HCT116 (cell line): ENCODE results near the gene SCML2. TPM values are rescaled to one million over a fixed set of nuclear protein-coding genes. Genes with fewer than 3 reads are reported as not detected.

Source experiments
- ATAC-seq: fragments of 200-7000 bp; cut with Tn5 transposase; 2 replicates; pipeline ENCODE4 v1.9.1; 2020; ENCODE audit warnings: mild to moderate bottlenecking, moderate library complexity
- BruUV-seq: library from RNA; stranded (reverse); fragments of 400-500 nt; replicated peaks from 2 replicates; lab custom pipeline; 2021; lab: Mats Ljungman, UMichigan
- CTCF ChIA-PET: fragments of 300-600 bp; sonication (Branson Sonifier 250); formaldehyde crosslinking; loops from one replicate; lab custom pipeline; 2021; ENCODE audit warnings: antibody characterized with exemption; lab: Charles Lee
- POLR2A ChIA-PET: fragments of 300-600, 350-600 bp; sonication (Branson Sonifier 250); formaldehyde crosslinking; loops from one replicate; lab custom pipeline; 2021; ENCODE audit warnings: antibody characterized with exemption; lab: Charles Lee
- RAD21 ChIA-PET, 2 experiments: fragments of 300-600 bp; sonication (Branson Sonifier 250); formaldehyde crosslinking; loops; one replicate each; lab custom pipeline; 2023; ENCODE audit warnings: low total read pairs in 2 of 2; ENCODE audit not compliant: uncharacterized antibody in 2 of 2, unreplicated experiment in 2 of 2, low non-redundant PET in 1 of 2; lab: Charles Lee
- DNase-seq: peaks from one replicate; pipeline ENCODE4 v3.0.0-alpha.2; 2010; ENCODE audit warnings: low read depth, low spot score
- H2AFZ ChIP-seq: fragments of 200-600 bp; shearing (Covaris generic), sonication (generic); 2 replicates; pipeline ENCODE4 v1.6.1; 2017; ENCODE audit warnings: low read depth, mixed run types, mixed read lengths, antibody characterized with exemption, low read length; ENCODE audit not compliant: poor library complexity, severe bottlenecking
- H3K27ac ChIP-seq: 2 replicates; pipeline ENCODE4 v1.5.1; 2012; ENCODE audit warnings: low read depth, low read length
- H3K27me3 ChIP-seq: fragments of 200-600 bp; sonication (generic); 2 replicates; pipeline ENCODE4 v1.6.1; 2016; ENCODE audit warnings: mixed run types, low read length, mixed read lengths; ENCODE audit not compliant: insufficient read depth
- H3K36me3 ChIP-seq, 2 experiments: fragments of 200-500 bp in 1 of 2; fragments of 200-600 bp in 1 of 2; sonication (Bioruptor generic) in 1 of 2; sonication (generic) in 1 of 2; 2 replicates each; pipeline versions ENCODE4 v1.5.1 to v1.6.1; 2014 to 2016; ENCODE audit warnings: low read length in 2 of 2, inconsistent platforms in 1 of 2, mixed read lengths in 1 of 2, mixed run types in 1 of 2; ENCODE audit not compliant: insufficient read depth in 2 of 2, control insufficient read depth in 1 of 2
- H3K4me1 ChIP-seq, 2 experiments: fragments of 200-600 bp in 1 of 2; sonication (generic) in 1 of 2; 2 replicates each; pipeline versions ENCODE4 v1.5.1 to v1.6.1; 2012 to 2017; ENCODE audit warnings: low read length in 2 of 2, inconsistent platforms in 1 of 2, mild to moderate bottlenecking in 1 of 2, mixed read lengths in 1 of 2, mixed run types in 1 of 2, moderate library complexity in 1 of 2; ENCODE audit not compliant: insufficient read depth in 2 of 2, control insufficient read depth in 1 of 2
- H3K4me2 ChIP-seq: fragments of 200-600 bp; sonication (generic); 2 replicates; pipeline ENCODE4 v1.6.1; 2017; ENCODE audit warnings: mixed run types, low read length, mixed read lengths
- H3K4me3 ChIP-seq, 2 experiments: fragments of 200-600 bp in 1 of 2; sonication (generic) in 1 of 2; replicated peaks in 1 of 2; 2 replicates each; pipeline ENCODE4 v1.5.1; 2011 to 2016; ENCODE audit warnings: low read length in 2 of 2, control low read depth in 1 of 2, low read depth in 1 of 2, mild to moderate bottlenecking in 1 of 2, mixed read lengths in 1 of 2, mixed run types in 1 of 2
- H3K79me2 ChIP-seq: fragments of 200-600 bp; sonication (generic); 2 replicates; pipeline ENCODE4 v1.6.1; 2017; ENCODE audit warnings: mild to moderate bottlenecking, mixed run types, low read length, moderate library complexity, mixed read lengths; ENCODE audit not compliant: insufficient read depth
- H3K9ac ChIP-seq: fragments of 200-600 bp; sonication (generic); 2 replicates; pipeline ENCODE4 v1.6.1; 2016; ENCODE audit warnings: low read length, mixed read lengths
- H3K9me2 ChIP-seq: fragments of 200-600 bp; sonication (generic), shearing (Covaris generic); 2 replicates; pipeline ENCODE4 v1.6.1; 2017; ENCODE audit warnings: mixed run types, mild to moderate bottlenecking, moderate library complexity; ENCODE audit not compliant: insufficient read depth
- H3K9me3 ChIP-seq, 2 experiments: fragments of 200-500 bp in 1 of 2; fragments of 200-600 bp in 1 of 2; sonication (Bioruptor generic) in 1 of 2; sonication (generic) in 1 of 2; 2 replicates each; pipeline ENCODE4 v1.6.1; 2014 to 2017; ENCODE audit warnings: low read length in 2 of 2, mixed read lengths in 2 of 2, inconsistent platforms in 1 of 2, low read depth in 1 of 2, mild to moderate bottlenecking in 1 of 2, mixed run types in 1 of 2, moderate library complexity in 1 of 2; ENCODE audit not compliant: control insufficient read depth in 1 of 2, insufficient read depth in 1 of 2
- H4K20me1 ChIP-seq: fragments of 200-600 bp; sonication (generic), shearing (Covaris generic); 2 replicates; pipeline ENCODE4 v1.6.1; 2017; ENCODE audit warnings: mixed run types, mild to moderate bottlenecking, moderate library complexity; ENCODE audit not compliant: insufficient read depth
- ATF3 ChIP-seq: IDR thresholded peaks from 2 replicates; pipeline ENCODE4 v1.6.1; 2012
- CTCF ChIP-seq, 3 experiments: fragments of 200-600 bp in 1 of 3; sonication (generic) in 1 of 3; IDR thresholded peaks in 2 of 3; conservative IDR thresholded peaks in 1 of 3; 2 replicates each; pipeline ENCODE4 v1.5.1; 2012 to 2017; ENCODE audit warnings: low read depth in 2 of 3, low read length in 2 of 3, antibody characterized with exemption in 1 of 3, borderline replicate concordance in 1 of 3, control low read depth in 1 of 3, mild to moderate bottlenecking in 1 of 3, mixed read lengths in 1 of 3, mixed run types in 1 of 3, moderate library complexity in 1 of 3; ENCODE audit not compliant: insufficient read depth in 1 of 3
- EGR1 ChIP-seq: IDR thresholded peaks from 2 replicates; pipeline ENCODE4 v1.6.1; 2012; ENCODE audit warnings: low read depth
- ELF1 ChIP-seq: IDR thresholded peaks from 2 replicates; pipeline ENCODE4 v1.6.1; 2012; ENCODE audit warnings: low read depth, borderline replicate concordance
- EZH2 ChIP-seq: fragments of 200-600 bp; sonication (generic); IDR thresholded peaks from 2 replicates; pipeline ENCODE4 v1.6.1; 2017; ENCODE audit warnings: antibody characterized with exemption, mixed run types
- EZH2phosphoT487 ChIP-seq: fragments of 200-600 bp; IDR thresholded peaks from 2 replicates; pipeline ENCODE4 v1.6.1; 2018; ENCODE audit warnings: antibody characterized with exemption, borderline replicate concordance
- FOSL1 ChIP-seq: IDR thresholded peaks from 2 replicates; pipeline ENCODE4 v1.6.1; 2012; ENCODE audit warnings: low read depth
- MAX ChIP-seq: IDR thresholded peaks from 2 replicates; pipeline ENCODE4 v1.6.1; 2012
- POLR2A ChIP-seq: IDR thresholded peaks from 2 replicates; pipeline ENCODE4 v1.7.0; 2011; ENCODE audit warnings: borderline replicate concordance; ENCODE audit not compliant: insufficient read depth, insufficient read length; ENCODE audit errors: extremely low read depth
- POLR2AphosphoS5 ChIP-seq: IDR thresholded peaks from 2 replicates; pipeline ENCODE4 v1.6.1; 2011; ENCODE audit warnings: mild to moderate bottlenecking, low read depth, low read length, moderate library complexity
- REST ChIP-seq: IDR thresholded peaks from 2 replicates; pipeline ENCODE4 v1.6.1; 2012; ENCODE audit warnings: low read depth
- SIN3A ChIP-seq: IDR thresholded peaks from 2 replicates; pipeline ENCODE4 v1.6.1; 2012; ENCODE audit warnings: low read depth
- SRF ChIP-seq: IDR thresholded peaks from 2 replicates; pipeline ENCODE4 v1.6.1; 2012; ENCODE audit warnings: low read depth
- TCF7L2 ChIP-seq: IDR thresholded peaks from 2 replicates; pipeline ENCODE4 v1.7.0; 2011; ENCODE audit warnings: borderline replicate concordance, inconsistent platforms; ENCODE audit not compliant: insufficient read depth, insufficient read length; ENCODE audit errors: extremely low read depth
- ZFX ChIP-seq: fragments of 450-650 bp; IDR thresholded peaks from 2 replicates; pipeline ENCODE4 v1.6.1; 2017
- ZNF274 ChIP-seq: fragments of 200-500 bp; sonication (Bioruptor generic); IDR thresholded peaks from 2 replicates; pipeline ENCODE4 v1.6.1; 2014; ENCODE audit warnings: mild to moderate bottlenecking, low read depth, low read length, inconsistent platforms
- intact Hi-C: fragments of 100-400 bp; cut with micrococcal nuclease; formaldehyde crosslinking; loops from 2 replicates; pipeline ENCODE4 v1.10.0; 2022
- total RNA-seq: library from RNA; stranded (reverse); gene quantifications from one replicate; pipeline ENCODE4 v1.2.1, GENCODE V29; 2021; ENCODE audit not compliant: unreplicated experiment
- TF ChIP-seq, protein P1 (sequence below): IDR thresholded peaks from 2 replicates; pipeline ENCODE4 v1.6.1; 2011; ENCODE audit warnings: mild to moderate bottlenecking, low read length, moderate library complexity; ENCODE audit not compliant: insufficient replicate concordance; ENCODE audit errors: extremely low read depth

The SCML2 gene
- total RNA-seq, 1 experiment from 2014 or later: 5.2 TPM

DNA sequence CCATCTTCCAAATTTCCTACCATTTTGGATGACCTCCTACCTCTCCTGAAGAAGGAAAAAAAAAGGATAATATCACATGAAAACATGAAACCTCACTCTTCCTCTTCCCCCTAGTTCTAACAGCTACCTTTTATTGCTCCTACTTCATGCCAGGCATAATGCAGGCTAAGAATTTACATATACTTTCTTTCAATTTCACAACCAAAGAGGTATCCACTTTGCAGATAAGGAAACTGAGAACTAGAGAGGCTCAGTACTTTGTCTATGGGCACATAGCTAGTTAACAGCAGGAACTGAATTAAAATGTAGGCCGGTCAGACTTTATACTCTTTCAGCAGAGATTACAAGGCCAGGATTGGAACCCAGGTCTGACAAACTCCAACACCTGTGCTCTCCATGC is 99.4 kb downstream of the SCML2 start:
- H3K4me3 ChIP-seq: no peak overlapping the region
- no peak overlapping the region for H3K4me2 ChIP-seq
- ChIA-PET CTCF (no interaction called here), POLR2A (no interaction called here), RAD21 (no interaction called here)
- no peak for TF ChIP-seq ZNF274
- TF ChIP-seq EGR1: no peak
- TF ChIP-seq FOSL1: no peak
- TF ChIP-seq ATF3: no peak
- no peak for TF ChIP-seq REST
- no peak for TF ChIP-seq EZH2
- TF ChIP-seq ZFX: no peak
- no peak for TF ChIP-seq TCF7L2
- no peak for TF ChIP-seq ELF1
- no peak for TF ChIP-seq SIN3A
- TF ChIP-seq POLR2A: no peak
- no peak for TF ChIP-seq POLR2AphosphoS5
- TF ChIP-seq CTCF (IDR thresholded peaks at IDR 0.05 in 2 of 3, conservative IDR thresholded peaks at IDR 0.05 in 1 of 3; ENCODE audit: borderline replicate concordance in 1 of 3, insufficient read depth in 1 of 3, low read depth in 2 of 3, low read length in 2 of 3): no peak
- TF ChIP-seq, protein P1, sequence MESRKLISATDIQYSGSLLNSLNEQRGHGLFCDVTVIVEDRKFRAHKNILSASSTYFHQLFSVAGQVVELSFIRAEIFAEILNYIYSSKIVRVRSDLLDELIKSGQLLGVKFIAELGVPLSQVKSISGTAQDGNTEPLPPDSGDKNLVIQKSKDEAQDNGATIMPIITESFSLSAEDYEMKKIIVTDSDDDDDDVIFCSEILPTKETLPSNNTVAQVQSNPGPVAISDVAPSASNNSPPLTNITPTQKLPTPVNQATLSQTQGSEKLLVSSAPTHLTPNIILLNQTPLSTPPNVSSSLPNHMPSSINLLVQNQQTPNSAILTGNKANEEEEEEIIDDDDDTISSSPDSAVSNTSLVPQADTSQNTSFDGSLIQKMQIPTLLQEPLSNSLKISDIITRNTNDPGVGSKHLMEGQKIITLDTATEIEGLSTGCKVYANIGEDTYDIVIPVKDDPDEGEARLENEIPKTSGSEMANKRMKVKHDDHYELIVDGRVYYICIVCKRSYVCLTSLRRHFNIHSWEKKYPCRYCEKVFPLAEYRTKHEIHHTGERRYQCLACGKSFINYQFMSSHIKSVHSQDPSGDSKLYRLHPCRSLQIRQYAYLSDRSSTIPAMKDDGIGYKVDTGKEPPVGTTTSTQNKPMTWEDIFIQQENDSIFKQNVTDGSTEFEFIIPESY: no peak
- TF ChIP-seq EZH2phosphoT487: no peak
- TF ChIP-seq MAX: no peak
- no peak for TF ChIP-seq SRF
- no peak overlapping the region for H2AFZ ChIP-seq
- H3K9me2 ChIP-seq: no peaks in the 10 kb centered on the region
- H3K9me3 ChIP-seq: no peaks in the 10 kb centered on the region
- DNase-seq (no peak), ATAC-seq (no peak)
- H3K79me2 ChIP-seq: no peaks in the 10 kb centered on the region
- no peaks in the 10 kb centered on the region for H3K27me3 ChIP-seq
- intact Hi-C loops: no loop called here
- no TSS peak for BruUV-seq
- H3K27ac ChIP-seq: no peak overlapping the region
- no peaks in the 10 kb centered on the region for H3K4me1 ChIP-seq
- no peaks in the 10 kb centered on the region for H3K36me3 ChIP-seq
- H3K9ac ChIP-seq: no peak overlapping the region
- no peaks in the 10 kb centered on the region for H4K20me1 ChIP-seq
